Activated T-helper 1 cell treated with anti-CD3 and anti-CD28 coated beads, Interleukin-2, amount 50 U/mL, for 16 hours (primary cell): ENCODE data around the gene TJP2.

Source experiments
- DNase-seq, 2 donors: peaks; one replicate each; pipeline ENCODE4 v3.0.0-alpha.2; 2020; ENCODE audit warnings: low read depth in 1 of 2, low spot score in 1 of 2

TJP2 gene

DNA sequence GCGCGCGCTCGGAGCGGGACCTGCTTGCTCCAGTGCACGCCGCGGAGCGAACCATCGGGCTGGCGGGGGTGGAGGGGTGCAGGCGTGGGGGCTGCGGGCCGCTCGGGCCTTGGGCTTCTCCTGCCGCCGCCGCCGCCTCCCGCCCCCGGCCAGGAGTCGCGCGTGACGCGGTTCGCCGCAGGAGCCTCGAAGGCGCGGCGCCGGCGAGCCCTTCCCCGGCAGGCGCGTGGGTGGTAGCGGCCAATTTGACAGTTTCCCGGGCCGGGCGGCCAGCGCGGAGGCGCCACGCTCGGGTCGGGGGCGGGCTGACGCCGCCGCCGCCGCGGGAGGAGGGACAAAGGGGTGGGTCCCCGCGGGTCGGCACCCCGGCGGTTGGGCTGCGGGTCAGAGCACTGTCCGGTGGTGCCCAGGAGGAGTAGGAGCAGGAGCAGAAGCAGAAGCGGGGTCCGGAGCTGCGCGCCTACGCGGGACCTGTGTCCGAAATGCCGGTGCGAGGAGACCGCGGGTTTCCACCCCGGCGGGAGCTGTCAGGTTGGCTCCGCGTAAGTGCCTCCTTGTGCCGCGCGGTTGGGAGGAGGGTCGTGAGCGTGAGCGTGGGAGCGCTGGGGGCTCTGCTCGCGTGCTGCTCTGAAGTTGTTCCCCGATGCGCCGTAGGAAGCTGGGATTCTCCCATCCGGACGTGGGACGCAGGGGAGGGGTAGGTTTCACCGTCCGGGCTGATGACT lies at the start of gene TJP2:
TJP2 (plus strand) TSS at position 387 of the 725 bp plus-strand sequence; CDS start at position 483, 96 bp downstream.
- DNase-seq = peak in 1 of 2 donors; percentile 22

- DNase-seq = no peak
These were observed 43.3 kb upstream of the TJP2 start for GRCh38 chr9:69130456-69131441.

DNA sequence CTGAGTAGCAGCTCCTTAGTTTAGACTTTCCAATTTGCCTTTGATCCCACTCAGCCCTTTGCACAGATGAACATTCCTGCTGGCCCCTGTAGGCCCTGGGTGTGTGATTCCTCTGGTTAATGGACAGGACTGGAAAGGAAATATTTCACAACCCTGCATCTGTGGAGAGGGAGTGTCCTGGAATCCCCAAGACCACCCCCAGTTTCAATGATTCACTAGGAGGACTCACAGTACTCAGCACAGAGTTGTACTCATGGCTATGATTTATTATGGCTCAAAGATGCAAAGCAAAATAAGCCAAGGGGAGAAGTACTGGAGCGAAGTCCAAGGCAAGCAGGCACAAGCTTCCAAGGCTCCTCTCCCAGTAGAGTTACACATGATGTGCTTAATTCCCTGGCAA lies 42.4 kb upstream of the TJP2 start:
- DNase-seq = no peak

- no peak for DNase-seq
These were observed 41.7 kb upstream of the TJP2 start for GRCh38 chr9:69132361-69132760.

DNA sequence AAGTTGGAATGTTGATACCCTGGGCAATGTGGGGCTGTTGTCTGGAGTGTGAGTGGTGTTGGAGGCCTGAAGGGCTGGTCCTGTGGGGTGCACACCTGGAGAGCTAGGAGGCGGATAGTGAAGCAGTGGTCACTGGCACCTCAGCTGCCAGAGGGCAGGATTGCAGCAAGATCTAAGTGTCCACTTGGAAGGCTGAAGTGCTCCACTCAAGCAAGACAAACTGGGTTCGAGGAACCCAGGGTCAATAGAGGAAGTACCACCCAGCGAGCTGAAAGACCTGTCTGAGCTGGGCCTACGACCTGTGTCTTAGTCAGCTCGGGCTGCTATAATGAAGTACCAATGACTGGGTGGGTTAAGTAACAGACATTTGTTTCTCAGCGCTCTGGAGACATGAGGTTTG lies 39.7 kb upstream of the TJP2 start:
- no peak for DNase-seq

GRCh38 chr9:69136185-69136584 lies 37.9 kb upstream of the TJP2 start:
- no peak for DNase-seq

DNA sequence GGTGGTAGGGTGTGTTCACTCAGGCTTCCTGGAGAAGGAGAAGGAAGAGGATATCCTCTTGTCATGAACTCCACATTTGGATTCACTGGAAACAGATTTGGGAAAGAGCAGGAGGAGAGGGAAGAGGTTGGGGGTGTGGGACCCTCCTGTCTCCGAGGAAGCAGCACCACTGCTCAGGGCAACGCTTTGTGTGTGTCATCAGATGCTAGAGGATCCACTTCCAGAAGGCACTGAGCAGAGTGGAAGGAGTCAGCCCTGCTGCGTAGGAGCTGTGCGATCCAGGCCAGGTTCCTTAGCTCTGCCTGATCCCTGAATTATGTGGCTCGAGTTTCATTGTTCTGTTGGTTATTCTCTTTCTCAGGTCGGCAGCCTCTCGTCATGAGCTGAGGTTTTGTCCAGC lies 37.3 kb upstream of the TJP2 start:
- no peak for DNase-seq

DNA sequence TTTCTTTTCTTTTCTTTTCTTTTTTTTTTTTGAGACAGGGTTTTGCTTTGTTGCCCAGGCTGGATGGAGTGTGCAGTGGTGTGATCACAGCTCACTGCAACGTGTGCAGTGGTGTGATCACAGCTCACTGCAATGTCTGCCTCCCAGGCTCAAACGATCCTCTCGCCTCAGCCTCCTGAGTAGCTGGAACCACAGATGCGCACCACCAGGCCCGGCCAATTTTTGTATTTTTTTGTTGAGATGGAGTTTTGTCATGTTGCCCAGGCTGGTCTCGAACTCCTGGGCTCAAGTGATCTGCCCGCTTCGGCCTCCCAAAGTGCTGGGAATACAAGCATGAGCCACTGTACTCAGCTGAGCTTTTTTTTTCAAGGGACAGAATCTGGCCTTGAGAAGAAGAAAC lies 36.8 kb upstream of the TJP2 start:
- DNase-seq = no peak

DNA sequence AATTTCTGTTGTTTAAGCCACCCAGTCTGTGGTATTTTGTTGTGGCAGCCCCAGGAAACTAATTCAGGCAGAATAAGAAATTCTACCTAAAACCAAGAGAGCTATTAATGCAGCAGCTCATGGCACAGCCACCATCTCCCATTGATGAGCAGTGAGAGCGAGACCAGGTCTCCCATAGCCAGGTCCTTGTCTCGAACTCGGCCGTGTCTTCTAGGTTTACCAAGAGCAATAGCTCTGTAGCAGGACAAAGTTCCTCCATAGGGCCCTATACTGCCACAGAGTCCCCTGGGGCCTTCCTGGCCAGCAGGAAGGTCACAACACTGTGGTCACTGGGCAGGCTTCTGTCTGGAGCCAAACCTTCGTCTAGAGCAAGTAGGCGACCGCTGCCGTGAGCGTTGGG lies 34.5 kb upstream of the TJP2 start:
- no peak for DNase-seq

GRCh38 chr9:69140123-69140735 lies 33.8 kb upstream of the TJP2 start:
- DNase-seq = no peak

DNA sequence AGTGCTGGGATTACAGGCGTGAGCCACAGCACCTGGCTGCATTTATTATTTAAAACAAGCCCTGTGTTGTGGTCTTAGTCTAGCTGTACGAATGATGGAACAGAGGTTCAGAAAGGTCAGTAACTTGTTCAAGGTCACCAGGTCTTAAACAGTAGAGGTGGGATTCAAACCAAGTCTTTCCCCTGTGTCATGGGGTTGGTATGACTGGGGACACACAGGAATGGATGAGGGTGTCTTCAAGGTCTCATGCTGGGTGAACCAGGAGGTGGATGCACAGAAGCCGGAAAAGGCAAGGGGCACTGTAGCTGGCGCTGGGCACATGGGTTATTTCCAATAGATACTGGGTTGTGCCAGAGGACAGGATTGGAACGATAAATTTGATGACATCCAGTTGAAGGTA lies 32.2 kb upstream of the TJP2 start:
- no peak for DNase-seq

DNA sequence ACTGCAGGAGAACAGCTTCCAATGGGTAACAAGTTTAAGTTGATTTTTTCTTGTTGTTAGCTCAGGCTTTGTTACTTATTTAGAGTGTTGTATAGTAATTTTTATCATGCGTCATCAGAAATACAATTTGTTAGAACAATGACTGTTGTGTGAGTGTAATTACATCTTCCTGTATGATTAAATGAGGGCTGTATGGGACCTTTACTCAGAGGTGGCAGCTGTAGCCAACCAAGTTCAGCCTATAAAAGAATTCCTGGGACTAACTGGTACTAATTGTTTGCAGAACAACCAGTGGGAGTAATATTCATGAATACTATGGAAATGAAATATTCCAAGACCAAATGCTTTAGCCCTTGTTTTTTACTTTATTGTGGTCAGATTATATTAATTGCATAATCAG lies 30.8 kb upstream of the TJP2 start:
- DNase-seq = no peak

DNA sequence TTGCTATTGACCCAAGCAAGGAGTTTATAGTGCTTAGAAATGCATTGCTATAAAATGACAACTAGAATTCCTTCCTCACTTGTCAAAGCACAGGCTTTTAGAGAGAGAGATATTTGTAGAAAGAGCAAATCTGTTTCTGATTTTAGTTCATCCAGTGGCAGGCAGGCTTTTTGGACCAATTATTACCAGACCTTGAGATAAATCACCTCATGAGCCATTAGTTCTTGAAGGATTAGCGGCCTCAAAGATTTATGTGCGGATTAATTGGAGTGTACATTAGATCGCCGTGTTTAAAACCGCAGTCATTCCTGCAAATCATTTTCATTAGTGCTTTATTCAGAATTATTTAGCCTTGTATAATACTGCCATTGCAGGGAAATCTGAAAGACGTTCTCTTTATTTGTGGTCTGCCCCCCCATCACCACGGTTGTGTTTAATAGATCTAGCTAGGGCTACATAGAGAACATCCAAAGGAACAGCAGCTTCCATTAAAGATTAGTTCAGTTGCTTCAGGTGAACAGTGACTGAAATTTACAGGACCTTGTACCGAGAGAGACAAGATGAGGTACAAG lies 28.8 kb upstream of the TJP2 start:
- no peak for DNase-seq

GRCh38 chr9:69147041-69147834 lies 26.8 kb upstream of the TJP2 start:
- no peak for DNase-seq

GRCh38 chr9:69149321-69149807 lies 24.7 kb upstream of the TJP2 start:
- DNase-seq = no peak

DNA sequence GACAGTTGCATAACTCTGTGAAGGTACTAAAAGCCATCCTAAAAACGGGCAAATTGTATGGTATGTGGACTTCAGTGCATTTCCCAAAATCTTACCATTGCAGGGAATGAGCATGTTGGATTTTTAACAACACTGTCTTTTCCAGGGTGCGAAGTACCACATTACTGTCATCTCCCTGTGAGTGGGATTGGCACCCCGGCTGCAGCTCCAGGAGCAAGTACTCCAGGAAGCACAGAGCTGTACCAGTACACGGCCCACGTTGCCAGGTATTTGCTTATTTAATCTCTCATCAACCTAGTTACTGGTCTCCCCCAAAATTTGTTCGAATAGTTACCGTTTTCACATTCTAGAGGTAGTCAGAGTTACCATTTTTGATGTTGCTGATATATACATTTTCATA lies 22.6 kb upstream of the TJP2 start:
- no peak for DNase-seq

DNA sequence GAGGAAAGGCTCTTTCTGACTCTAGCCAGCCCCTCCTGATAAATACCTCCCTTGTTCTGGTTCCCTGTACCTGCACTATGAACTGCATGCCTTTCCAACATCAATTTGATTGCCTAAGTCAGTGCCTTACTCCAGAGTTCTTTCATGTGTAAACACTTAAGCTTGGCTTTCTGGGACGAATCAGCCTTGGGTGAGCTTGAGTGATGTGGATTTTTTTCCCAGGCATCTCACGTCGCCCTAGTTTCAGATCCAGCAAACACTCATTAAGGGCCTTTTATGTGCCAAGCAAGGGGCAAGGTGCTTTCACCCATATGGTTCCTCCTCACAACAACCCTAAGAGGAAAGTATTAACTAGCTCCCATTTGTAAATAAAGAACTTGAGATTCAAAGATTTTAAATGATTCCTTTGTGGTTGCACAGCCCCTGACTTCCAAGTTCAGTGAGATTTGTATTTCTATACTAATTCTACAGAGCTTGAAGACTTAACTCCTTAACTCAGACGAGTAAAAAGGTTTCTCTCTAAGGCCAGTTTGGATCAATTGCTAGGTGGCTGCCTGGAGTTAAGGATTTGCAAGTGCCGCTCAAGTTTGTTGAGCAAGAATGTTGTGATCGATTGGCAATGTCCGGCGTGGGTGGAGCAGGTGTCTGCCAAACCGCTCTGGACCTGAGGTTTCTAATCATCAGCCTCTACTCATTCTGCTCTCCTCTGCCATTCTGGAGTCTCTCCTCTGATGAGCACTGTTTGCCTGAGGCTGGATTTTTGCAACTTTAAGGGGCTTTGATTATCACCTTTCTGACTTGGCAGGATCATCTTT lies 20.2 kb upstream of the TJP2 start:
- DNase-seq = no peak

DNA sequence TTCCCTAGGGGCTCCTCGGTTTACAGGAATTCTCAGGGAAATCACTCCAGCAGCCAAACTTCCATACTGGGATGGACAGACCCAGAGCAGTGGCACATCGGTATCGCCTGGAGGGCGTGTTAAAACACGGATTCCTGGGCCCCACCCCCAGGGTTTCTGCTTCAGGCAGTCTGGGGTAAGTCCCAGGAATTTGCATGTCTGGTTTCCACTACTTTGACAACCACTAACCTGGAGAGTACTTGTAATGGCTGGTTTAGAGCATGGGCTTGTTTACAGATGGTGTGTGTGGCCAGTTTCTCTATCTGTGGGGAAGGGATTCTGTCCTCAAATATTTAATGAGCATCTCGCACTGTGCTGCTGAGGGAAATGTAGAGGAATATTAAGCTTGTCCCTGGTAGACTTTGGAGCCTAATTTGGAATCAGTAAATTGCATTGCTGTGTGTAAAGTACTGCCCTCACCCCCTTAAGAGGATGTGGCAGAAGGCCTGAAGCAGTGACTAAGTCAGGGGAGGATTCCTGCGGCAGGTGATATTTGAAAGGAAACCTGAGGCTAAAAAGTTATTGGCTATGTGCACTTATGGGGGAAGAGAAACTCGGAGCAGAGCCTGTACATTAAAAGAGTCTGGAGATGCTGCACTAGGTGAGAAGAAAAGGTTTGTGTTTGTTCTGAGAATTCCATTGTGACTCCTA lies 18.6 kb upstream of the TJP2 start:
- DNase-seq = no peak
